ENCODE results near the gene ZSCAN12.
"Not testable (repeated sequence)": the region's sequence is repeated elsewhere in the genome, so short reads cannot be mapped to it uniquely, and the experiment has no call there.

Gene ZSCAN12

DNA sequence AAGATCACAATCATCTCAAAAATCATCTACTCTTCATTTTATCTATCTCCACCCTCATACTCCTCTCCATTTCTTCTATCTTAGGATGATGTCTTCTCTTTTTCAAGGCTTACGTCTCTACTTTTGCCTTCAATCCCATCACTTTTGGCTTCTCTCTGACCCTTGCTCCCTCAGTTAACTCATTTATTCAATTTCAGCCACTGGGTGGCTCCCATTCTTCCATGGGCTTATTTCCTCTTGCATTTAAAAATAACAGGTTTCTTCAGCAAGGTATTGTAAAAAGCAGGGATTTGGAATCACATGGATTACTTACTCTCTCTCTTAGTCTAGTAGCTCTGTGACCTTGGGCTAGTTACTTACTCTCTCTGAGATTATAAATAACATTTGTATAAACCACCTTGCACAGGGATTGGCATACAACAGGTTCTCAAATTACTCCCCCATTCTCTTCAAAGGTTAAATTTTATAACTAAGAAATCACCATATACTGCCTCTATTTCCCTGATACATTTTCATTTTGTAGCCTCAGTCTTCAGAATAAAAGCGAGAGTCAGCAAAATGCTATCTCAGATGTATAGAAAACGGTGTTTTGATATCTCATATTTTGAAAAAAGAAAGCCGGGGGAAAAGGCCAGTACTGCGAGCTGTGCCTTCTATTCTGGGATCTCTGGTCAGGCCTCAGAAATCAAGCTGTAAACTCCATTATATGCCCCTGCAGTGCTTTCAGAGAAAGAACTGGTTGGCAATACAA lies 5.5 kb downstream of the ZSCAN12 start:
- no peak for DNase-seq

DNA sequence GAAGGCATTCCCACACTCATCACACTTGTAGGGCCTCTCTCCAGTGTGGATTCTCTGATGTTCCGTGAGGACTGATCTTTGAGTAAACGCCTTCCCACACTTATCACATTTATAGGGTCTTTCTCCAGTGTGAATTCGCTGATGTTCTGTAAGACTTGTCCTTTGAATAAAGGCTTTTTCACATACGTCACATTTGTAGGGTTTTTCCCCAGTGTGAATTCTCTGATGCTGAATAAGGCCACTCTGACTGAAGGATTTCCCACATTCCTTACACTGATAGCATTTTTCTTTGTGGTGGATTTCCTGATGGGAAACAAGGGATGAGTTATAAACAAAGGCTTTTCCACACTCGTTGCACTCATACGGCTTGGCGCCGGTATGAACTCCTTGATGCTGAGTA lies 8.9 kb downstream of the ZSCAN12 start:
- DNase-seq: no peak

DNA sequence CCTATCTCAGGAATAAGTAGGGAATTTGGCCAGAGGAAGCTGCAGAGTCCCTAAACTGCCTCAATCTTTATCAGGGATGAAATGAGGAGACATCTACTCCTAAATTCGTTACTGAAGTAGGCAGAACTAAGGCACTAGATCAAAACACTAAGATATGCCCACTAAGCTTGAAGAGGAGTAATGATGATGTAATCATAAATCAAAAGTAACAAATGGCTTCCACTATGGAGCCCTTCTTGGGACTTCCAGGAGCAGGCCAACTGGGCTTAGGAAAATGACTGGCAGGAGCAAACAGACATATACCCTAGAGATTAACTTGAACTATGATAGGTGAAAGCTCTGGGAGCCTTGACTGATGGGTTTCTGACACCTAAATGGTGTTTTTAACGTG lies 15.4 kb downstream of the ZSCAN12 start:
- no peak for DNase-seq

GRCh38 chr6:28383235-28384142 lies 16.1 kb downstream of the ZSCAN12 start:
- peak; percentile 48 to 76 for DNase-seq

DNA sequence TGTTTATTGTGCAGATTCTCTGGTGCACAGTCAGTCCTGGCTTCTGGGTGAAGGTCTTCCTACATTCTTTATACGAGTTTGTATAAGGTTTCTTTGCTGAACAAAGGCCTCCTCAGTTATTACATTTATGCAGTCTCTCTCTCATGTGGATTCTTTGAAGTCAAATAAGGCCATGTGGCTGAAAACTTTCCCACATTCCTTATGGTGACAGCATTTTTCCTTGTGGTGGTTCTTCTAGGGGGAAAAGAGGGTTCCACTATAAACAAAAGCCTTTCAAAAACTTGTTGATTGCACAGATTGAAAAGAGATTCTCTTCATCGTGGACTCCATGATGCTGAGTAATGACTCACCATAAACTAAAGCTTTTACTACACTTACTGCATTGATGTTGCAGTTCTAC lies 19.2 kb downstream of the ZSCAN12 start:
- DNase-seq: no peak

- DNase-seq: no peak
Observed at GRCh38 chr6:28378644-28379043, 20.9 kb downstream of the ZSCAN12 start.

DNA sequence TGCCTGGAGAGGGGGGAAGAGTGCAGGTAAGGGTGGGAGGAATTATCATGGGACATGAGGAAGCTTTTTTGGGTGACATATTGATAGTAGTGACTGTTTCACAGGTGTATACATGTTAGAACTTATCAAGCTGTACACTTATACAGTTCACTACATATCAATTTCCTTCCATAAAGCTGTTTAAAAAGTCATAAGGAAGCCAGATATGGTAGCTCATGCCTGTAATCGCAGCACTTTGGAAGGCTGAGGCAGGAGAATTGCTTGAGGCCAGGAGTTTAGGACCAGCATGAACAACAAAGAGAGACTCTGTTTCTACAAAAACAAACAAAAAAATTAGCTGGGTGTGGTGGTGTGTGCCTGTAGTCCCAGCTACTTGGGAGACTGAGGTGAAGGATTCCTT lies 21.7 kb downstream of the ZSCAN12 start:
- no peak for DNase-seq

DNA sequence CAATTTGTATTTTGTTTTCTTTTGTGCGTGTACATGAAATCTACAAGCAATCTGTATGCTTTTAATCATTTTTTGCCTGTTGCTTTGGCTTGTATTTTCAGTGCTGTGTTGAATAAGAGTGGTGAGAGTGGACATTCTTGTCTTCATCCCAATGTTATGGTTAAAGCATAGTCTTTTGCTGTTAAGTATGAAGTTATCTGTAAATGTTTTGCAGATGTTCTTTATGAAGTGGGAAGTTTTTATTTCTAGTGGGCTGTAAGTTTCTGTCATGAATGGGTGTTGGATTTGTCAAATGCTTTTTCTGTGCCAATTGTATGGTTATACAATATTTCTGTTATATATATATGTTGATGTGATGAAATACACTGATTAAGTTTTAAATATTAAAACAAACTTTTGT lies 25.6 kb downstream of the ZSCAN12 start:
- DNase-seq: no peak

DNA sequence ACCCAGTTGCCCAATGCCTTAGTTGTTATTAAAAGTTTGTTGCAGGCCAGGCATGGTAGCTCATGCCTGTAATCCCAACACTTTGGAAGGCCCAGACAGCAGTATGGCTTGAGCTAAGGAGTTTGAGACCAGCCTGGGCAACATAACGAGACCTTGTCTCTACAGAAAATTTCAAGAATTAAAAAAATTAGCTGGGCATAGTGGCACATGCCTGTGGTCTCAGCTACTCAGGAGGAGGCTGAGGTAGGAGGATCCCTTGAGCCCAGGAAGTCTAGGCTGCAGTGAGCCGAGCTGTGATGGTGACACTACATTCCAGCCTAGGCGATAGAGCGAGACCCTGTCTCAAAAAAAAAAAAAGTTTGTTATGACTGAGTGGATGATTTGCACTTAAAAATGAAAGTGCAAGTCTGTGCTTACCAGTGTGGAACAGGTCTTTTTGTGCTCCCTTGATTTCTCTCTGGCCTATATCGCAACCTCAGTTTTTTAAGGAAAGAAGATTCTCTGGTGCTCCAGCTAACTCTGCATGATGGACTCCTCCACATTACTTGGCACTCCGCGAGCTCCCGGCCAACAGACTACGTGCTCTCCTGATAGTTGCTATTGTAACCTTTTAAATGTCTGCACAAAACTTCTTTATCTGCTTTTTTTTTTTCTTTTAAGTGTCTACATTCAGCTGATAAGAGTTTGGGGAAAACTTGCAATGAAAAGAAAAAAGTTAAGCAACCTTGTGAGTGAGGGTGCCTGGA lies 27.7 kb downstream of the ZSCAN12 start:
- no peak for DNase-seq

GRCh38 chr6:28371280-28371679 lies 28.3 kb downstream of the ZSCAN12 start:
- no peak for DNase-seq

DNA sequence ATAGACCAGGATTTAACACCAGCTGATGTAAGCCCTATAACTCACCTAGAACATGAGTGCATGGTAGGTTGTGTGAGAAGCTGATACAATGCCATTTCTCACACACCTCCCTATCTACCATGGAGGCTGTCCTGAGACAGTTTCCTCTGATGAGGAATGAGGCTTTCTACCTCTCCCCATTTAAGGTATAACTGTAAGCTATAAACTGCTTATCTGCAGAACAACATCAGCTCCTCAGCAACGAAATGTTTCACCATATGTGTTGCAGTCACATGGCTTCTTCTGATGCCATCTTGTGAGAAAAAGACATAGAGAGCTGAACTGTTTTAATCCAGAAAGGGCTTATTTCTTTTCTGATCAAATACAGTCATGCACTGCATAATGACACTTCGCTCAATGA lies 29.1 kb downstream of the ZSCAN12 start:
- DNase-seq: no peak

DNA sequence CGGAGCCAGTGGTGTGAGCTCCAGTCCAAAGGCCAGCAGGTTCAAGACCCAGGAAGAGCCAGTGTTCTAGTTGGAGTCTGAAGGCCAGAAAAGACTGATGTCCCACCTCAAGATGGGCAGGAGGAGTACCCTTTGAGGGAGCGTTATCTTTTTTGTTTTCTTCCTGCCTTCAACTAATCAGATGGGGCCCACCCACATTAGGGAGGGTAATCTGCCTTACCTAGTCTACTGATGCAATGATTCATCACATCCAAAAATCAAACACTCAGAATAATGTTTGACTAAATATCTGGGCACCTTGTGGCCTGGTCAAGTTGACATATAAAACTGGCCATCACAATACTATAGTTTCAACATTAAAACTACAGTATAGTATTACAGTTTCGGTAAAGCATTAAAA lies 30.1 kb downstream of the ZSCAN12 start:
- no peak for DNase-seq

GRCh38 chr6:28368522-28368921 lies 31.0 kb downstream of the ZSCAN12 start:
- DNase-seq: no peak

- DNase-seq: not testable (repeated sequence)
Observed at GRCh38 chr6:28365590-28365989, 34.0 kb downstream of the ZSCAN12 start.

DNA sequence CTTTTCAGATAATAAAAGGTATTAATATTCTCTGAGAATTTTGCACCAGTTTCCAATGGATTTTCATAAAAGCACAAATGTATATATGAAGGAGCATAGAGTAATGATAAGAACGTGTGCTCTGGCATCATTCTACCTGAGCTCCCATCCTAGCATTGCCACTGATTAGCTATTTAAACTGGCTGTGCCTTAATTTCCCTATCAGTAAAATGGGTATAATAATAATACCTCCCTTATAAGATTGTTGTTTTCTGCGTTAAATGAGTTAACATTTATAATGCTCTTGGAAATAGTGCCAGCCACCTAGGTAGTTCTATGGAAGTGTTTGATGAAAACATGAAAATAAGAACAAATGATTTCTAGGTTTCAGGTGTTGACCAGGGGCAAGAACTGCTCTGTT lies 38.6 kb downstream of the ZSCAN12 start:
- DNase-seq: no peak

DNA sequence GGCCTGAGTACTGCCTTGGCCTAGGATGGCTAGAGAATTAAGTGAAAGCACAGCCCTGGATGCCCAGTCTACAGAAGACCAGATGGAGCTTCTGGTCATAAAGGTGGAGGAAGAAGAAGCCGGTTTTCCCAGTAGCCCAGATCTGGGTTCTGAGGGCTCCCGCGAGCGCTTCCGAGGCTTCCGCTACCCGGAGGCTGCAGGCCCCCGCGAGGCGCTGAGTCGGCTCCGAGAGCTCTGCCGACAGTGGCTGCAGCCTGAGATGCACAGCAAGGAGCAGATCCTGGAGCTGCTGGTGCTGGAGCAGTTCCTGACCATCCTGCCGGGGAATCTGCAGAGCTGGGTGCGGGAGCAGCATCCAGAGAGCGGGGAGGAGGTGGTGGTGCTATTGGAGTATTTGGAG lies 40.0 kb downstream of the ZSCAN12 start:
- DNase-seq: not testable (repeated sequence)

DNA sequence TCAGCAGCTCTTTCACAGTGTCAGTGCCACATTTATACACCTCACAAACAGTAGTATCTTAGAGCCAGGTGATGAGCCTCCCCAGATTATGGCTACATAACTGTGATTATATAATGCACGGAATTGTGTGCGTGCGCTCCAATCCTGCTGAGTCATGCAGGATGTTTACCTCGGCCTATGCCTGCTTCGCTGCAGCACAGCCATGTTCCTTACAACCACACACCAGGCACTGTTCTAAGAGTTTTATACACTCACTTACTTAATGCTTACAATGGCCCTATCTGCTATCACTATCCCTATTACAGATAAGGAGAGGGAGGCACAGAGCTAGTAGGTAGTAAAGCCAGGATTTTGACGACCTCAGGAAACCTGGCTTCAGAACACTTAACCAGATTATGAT lies 42.5 kb downstream of the ZSCAN12 start:
- no peak for DNase-seq

GRCh38 chr6:28356666-28357020 lies 42.9 kb downstream of the ZSCAN12 start:
- no peak for DNase-seq

GRCh38 chr6:28355743-28356665 lies 43.5 kb downstream of the ZSCAN12 start:
- DNase-seq: peak; percentile 55 to 80

- DNase-seq: no peak
Observed at GRCh38 chr6:28354688-28355554, 44.6 kb downstream of the ZSCAN12 start.

- DNase-seq: no peak
Observed at GRCh38 chr6:28353981-28354676, 45.4 kb downstream of the ZSCAN12 start.
